Motor neuron (in vitro differentiated cells): ENCODE results near the gene IL1RAP. TPM values are rescaled to one million over a fixed set of nuclear protein-coding genes. Genes with fewer than 3 reads are reported as not detected.
"Not testable (repeated sequence)": the region's sequence is repeated elsewhere in the genome, so short reads cannot be mapped to it uniquely, and the experiment has no call there.

Experiments
- ATAC-seq, 8 experiments: fragments of 200-7000 bp; cut with Tn5 transposase; replicated peaks in 6 of 8; 2 replicates each; pipeline ENCODE4 v1.8.0; 2021; ENCODE audit warnings: mild to moderate bottlenecking in 8 of 8, moderate library complexity in 8 of 8
- H3K27ac ChIP-seq, 2 donors: fragments of 250-450 bp; sonication (Bioruptor Pico); 2 replicates each; pipeline ENCODE4 v1.9.0; 2021; ENCODE audit warnings: antibody characterized with exemption in 2 of 2, mild to moderate bottlenecking in 2 of 2, moderate library complexity in 1 of 2
- H3K4me1 ChIP-seq, 2 donors: fragments of 250-450 bp; sonication (Bioruptor Pico); replicated peaks in 1 of 2; 2 replicates each; pipeline ENCODE4 v1.6.1; 2021; ENCODE audit warnings: antibody characterized with exemption in 2 of 2, mild to moderate bottlenecking in 2 of 2, moderate library complexity in 1 of 2
- H3K4me3 ChIP-seq, 5 donors: fragments of 250-450 bp; sonication (Bioruptor Pico); 2 replicates each; pipeline ENCODE4 v1.9.0; 2021; ENCODE audit warnings: antibody characterized with exemption in 5 of 5, mild to moderate bottlenecking in 5 of 5, moderate library complexity in 4 of 5
- WGBS, 10 experiments: fragments of 450-650 bp; shearing (Covaris generic); methylation state at CpG; one replicate each; pipeline ENCODE4 v1.0.0; 2022; 5-methylcytosine and 5-hydroxymethylcytosine counted together
- in situ Hi-C, 9 experiments: fragments of 400-800 bp; cut with MboI; loops; one replicate each; pipeline ENCODE4 v1.15.0; 2021; ENCODE audit warnings: low sequenced_read_pairs in 9 of 9, low pct_unique_long_range_greater_than_20kb in 2 of 9; ENCODE audit not compliant: unreplicated experiment in 9 of 9
- total RNA-seq, 8 experiments: library from RNA; unstranded; fragments of 300-600 nt; gene quantifications; 2 replicates each; pipeline versions ENCODE4 v1.2.3 to v1.2.4, GENCODE V29; 2022

Gene IL1RAP, protein sequence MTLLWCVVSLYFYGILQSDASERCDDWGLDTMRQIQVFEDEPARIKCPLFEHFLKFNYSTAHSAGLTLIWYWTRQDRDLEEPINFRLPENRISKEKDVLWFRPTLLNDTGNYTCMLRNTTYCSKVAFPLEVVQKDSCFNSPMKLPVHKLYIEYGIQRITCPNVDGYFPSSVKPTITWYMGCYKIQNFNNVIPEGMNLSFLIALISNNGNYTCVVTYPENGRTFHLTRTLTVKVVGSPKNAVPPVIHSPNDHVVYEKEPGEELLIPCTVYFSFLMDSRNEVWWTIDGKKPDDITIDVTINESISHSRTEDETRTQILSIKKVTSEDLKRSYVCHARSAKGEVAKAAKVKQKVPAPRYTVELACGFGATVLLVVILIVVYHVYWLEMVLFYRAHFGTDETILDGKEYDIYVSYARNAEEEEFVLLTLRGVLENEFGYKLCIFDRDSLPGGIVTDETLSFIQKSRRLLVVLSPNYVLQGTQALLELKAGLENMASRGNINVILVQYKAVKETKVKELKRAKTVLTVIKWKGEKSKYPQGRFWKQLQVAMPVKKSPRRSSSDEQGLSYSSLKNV
- 10 to 100 TPM in 1 of 8 experiments, 1 to 10 TPM in 7; 1.9 to 31.3 (median 4.1) TPM for total RNA-seq

DNA sequence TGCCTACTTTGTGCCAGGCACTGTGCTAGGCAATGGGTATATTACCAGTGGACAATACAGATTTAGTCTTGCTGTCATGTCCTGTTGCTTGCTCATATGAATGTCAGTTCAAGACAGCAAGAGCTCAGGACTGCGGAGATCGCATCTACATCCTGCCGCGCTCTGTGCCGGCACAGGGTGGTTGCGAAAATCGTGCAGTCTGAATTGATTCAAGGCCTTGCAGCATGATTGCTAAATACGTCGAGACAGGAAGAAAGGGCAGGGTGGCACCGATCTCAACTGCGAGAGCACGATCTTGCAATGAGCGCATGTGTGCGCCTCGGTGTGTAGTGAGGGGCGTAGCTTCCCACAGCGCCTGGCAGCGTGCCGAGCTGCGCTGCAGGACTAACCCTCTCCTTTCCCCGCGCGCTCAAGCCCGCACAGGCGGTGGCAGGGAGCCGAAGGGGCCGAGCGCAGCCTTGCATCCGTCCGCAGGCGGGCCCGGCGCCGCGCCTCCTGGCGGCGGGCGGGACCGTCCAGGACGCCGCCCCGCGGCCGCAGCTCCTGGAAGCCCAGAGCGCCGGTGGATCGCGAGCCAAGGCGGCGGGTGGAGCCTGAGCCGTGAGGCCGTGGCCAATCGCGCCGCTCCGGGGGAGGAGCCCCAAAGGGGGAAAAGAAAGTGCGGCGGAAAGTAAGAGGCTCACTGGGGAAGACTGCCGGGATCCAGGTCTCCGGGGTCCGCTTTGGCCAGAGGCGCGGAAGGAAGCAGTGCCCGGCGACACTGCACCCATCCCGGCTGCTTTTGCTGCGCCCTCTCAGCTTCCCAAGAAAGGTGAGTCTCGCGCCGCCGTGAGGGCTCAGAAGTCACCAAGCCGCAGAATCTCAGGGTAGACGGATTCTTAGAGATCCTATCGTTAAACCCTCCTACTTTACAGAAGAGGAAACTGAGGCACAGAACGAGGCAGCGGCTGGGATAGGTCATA lies at the start of gene IL1RAP:
Gene IL1RAP (plus strand): TSS at position 677 of the 962 bp plus-strand sequence. CDS start 50,205 bp downstream, outside the sequence.
- ATAC-seq = peak; percentile 86 to 97 (median 94)
- Histone ChIP-seq H3K27ac (peak within 1 kb of the TSS in 1 of 2 donors; percentile 51), H3K4me3 (peak within 1 kb of the TSS; percentile 43 to 59 (median 57)), H3K4me1 (peaks cover 0 to 3% of the 10 kb centered on the region in 2 donors)
- WGBS, 10 experiments = 0 to 10% (median 3%) methylated on average over 2 to 16 of the region's 76 CpGs; no CpG with 5 or more reads in 3 of the 10 experiments
- in situ Hi-C loops = loop anchor here in 1 of 9 experiments (25.0 kb wide), 1 partner anchor 174 kb away; no protein-coding TSS in a partner anchor

DNA sequence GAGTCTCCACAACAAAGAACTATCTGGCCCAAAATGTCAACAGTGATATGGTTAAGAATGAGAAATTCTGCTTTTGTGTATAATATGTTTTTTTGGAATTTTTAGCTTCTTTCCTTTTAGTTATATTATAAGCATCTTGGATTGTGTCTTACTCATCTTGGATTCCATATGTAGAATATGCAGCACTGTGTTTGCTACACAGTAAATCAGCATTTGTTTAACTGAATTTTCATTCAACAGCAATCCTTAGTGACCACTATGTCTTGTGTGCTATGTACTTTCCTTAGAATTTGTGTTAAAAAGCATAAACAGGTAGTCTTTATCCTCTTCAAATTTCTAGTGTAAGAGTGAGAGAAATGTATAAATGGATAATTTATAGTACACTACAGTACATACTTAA lies 46.0 kb upstream of the IL1RAP start:
- ATAC-seq = peak in 2 of 8 experiments; percentile 72 to 74
- Histone ChIP-seq H3K27ac (no peak overlapping the region), H3K4me1 (no peaks in the 10 kb centered on the region), H3K4me3 (no peak overlapping the region)
- in situ Hi-C loops = no loop called here

DNA sequence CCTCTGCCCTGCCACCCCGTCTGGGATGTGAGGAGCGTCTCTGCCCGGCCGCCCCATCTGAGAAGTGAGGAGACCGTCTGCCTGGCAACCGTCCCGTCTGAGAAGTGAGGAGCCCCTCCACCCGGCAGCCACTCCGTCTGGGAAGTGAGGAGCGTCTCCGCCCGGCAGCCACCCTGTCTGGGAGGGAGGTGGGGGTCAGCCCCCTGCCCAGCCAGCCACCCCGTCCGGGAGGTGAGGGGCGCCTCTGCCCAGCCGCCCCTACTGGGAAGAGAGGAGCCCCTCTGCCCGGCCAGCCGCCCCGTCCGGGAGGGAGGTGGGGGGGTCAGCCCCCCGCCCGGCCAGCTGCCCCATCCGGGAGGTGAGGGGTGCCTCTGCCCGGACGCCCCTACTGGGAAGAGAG lies 40.6 kb upstream of the IL1RAP start:
- WGBS, 10 experiments = no CpG with 5 or more reads among the region's 25 CpGs
- ATAC-seq, in situ Hi-C loops, H3K4me3 ChIP-seq, H3K4me1 ChIP-seq, H3K27ac ChIP-seq: not testable (repeated sequence)

DNA sequence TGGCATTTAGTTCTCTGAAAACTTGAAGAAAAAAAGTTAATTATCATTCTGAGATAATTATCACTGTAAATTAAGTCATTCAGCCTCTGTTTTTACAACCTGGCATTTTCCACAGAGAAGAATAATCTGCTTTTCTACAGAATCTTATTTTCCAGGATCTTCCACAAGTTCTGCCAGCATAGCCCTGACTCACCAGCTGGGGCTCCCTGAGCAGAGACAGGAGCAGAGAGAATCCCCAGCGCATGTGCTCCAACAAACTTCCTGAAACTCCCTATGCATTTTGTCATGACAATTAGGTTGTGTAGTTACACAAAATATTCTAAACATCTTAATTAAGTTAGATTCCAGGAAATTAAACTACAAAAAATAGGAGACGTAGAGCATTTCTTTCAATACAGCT lies 32.1 kb upstream of the IL1RAP start:
- no peak overlapping the region for H3K4me3 ChIP-seq
- no peak for ATAC-seq
- no peak overlapping the region for H3K27ac ChIP-seq
- H3K4me1 ChIP-seq = peaks cover 8 to 18% of the 10 kb centered on the region in 2 donors
- WGBS, 10 experiments = 82 to 100% (median 94%) methylated on average over 1 to 2 of the region's 2 CpGs; no CpG with 5 or more reads in 2 of the 10 experiments
- in situ Hi-C loops = no loop called here

DNA sequence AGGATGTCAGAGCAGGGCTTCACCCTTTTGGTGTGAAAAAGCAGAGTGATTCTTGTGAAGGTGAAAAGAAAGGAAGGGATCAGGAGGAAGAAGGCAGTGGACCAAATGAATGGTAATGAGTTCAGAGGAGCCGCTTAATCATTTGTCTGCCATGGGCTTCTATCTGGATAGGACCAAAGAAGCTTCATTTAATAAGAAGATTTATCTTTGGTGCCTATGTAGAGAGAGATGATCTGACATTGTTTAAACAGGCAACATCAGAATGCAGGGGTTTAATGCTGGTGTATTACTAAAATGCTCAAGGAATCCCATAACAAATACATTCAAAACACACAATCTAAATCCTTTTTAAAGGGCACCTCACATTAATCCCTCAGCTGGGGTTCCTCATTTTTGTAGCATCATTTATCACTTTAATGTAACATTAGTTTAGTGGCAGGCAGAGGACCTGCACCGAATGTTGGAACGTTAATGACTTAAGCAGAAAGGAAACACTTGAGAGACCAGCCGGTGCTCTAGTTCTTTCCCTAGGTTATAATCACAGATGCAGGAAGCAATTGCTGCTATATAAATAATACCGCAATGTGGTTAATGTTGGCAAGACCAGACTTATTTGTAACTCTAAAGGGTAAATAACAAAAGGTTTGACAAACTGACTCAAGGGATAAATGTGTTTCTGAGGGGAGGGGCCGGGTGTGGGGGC lies 27.9 kb upstream of the IL1RAP start:
- peaks cover 8 to 31% of the 10 kb centered on the region in 2 donors for H3K4me1 ChIP-seq
- ATAC-seq = peak in 5 of 8 experiments; percentile 64 to 84 (median 74)

DNA sequence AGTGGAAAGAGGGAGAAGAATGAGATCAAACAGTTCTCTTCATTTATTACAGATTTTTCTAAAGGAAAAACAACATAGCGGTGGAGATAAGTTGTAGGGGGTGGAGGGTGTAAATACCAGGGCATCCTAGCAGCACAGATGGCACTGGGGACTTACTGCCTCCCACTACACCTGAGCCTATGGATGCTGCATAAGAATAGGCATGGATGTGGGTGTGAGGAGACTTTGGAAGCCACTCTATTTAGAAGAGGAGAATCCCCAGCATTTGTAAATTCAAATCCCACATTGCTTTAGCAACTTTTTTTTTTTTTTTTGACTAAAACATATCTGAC lies 27.4 kb upstream of the IL1RAP start:
- Histone ChIP-seq H3K4me3 (no peak overlapping the region), H3K4me1 (peaks cover 8 to 31% of the 10 kb centered on the region in 2 donors), H3K27ac (no peak overlapping the region)
- in situ Hi-C loops = no loop called here
- ATAC-seq = peak in 4 of 8 experiments; percentile 32 to 61 (median 46)
- WGBS, 10 experiments = 0 to 100% (median 0%) methylated on average over 1 of the region's 1 CpG; no CpG with 5 or more reads in 3 of the 10 experiments

More for the DNA sequence above, 27.9 kb upstream of the IL1RAP start:
- WGBS, 10 experiments = 17 to 100% (median 19%) methylated on average over 1 to 5 of the region's 6 CpGs; no CpG with 5 or more reads in 1 of the 10 experiments
- no peak overlapping the region for H3K27ac ChIP-seq
- in situ Hi-C loops = no loop called here
- no peak overlapping the region for H3K4me3 ChIP-seq

DNA sequence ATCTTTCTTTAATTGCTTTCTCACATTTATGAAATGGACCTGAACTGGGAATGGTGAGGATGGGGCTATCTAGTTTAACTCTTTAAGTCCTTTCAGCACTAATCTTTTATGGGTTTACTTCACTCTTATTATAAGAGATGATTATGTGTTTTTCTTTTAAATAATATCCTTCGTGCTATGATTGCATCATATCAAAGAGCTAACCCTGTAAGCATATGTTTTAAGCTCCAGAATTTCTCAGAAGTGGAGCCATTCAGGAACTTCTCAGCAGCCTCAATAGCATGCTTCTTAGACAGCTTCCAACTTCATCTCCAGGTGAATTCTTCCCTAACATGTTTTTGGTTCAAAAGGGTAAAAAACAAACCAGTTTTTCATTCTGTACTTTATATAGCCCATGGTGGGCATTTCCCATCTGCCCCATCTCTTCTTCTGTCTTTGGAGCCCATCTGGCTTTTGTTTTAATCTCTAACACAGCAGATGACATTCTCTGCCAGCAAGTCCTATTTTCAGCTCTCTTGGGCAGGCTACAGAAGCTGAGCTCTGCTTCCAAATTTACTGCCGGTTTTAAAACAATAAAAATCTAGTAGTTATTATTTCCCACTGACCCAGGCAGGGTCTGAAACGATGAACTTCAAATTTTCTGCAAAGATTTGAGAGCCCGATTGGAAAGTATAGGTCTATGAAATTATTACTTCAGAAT lies 26.8 kb upstream of the IL1RAP start:
- Histone ChIP-seq H3K4me3 (no peak overlapping the region), H3K4me1 (peaks cover 8 to 31% of the 10 kb centered on the region in 2 donors), H3K27ac (no peak overlapping the region)
- ATAC-seq = no peak
- 10 to 100% (median 65%) methylated on average over 1 to 4 of the region's 4 CpGs; no CpG with 5 or more reads in 2 of the 10 experiments for WGBS, 10 experiments
- in situ Hi-C loops = no loop called here

DNA sequence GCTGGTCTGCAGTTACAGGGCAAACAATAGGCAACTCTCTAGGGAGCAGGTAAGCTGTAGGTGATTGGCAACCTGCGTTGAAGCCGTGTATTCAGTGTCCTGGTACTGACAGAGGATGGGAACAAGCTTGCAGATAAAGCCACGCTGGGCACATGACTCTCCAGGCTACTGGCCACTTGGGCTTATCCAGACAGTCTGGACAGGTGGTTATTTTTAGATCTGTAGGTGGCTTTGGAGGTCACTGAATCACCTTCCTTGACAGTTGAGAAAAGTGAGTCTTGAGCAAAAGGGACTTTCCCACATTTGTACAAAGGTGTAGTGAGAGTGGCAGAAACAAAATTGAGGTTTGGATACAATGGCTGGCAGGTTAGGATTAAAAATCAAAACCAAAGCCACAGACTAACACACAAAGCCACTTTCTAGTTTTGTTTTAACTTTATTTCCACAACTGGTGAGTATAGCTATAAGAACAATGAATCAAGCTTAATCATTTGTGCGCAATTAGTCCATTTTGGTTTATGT lies 22.3 kb upstream of the IL1RAP start:
- peak in 1 of 8 experiments; percentile 30 for ATAC-seq
- in situ Hi-C loops = no loop called here
- WGBS, 10 experiments = 33 to 100% (median 96%) methylated on average over 1 to 4 of the region's 4 CpGs; no CpG with 5 or more reads in 1 of the 10 experiments

DNA sequence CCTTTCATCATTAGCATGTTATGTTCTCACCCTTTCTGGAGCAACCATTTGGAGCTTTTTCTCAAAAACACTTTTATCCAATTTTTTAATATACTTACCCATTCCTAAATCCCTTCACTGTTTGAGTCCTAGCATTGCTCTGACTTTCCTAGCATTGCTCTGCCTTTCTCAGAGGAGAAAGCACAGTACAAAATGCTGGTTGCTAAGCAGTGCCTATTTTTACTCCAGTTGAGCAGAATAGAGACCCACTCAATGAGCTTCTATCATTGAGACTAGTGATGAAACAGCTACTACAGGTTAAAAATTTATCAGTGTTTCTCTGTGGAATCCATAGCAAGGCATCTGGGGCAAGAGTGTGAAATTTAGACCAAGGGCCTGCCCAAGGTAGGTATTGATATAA lies 21.8 kb upstream of the IL1RAP start:
- H3K4me3 ChIP-seq = no peak overlapping the region
- peak in 1 of 8 experiments; percentile 38 for ATAC-seq
- in situ Hi-C loops = no loop called here
- H3K4me1 ChIP-seq = peaks cover 0 to 12% of the 10 kb centered on the region in 2 donors
- H3K27ac ChIP-seq = no peak overlapping the region

More for the DNA sequence above, 22.3 kb upstream of the IL1RAP start:
- no peak overlapping the region for H3K27ac ChIP-seq
- no peak overlapping the region for H3K4me3 ChIP-seq
- peaks cover 1 to 15% of the 10 kb centered on the region in 2 donors for H3K4me1 ChIP-seq

DNA sequence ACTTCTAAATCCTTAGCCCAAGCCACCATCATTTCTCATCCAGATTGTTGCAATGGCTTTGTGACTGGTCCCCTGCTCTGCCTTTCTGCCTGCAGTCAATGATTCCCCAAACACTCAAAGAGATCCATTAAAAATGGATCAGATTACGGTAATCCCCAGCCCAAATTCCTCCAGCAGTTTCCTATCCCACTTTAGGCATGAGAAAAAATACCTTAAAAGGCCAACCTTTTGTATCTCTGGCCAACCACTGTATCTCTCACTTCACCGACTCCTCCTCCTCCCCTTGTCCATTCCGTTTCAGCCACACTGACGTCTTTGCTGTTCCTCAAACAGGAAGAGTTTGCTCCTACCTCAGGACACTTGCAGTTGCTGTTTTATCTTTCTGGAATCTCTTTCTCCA lies 20.9 kb upstream of the IL1RAP start:
- peaks cover 2 to 13% of the 10 kb centered on the region in 2 donors for H3K4me1 ChIP-seq
- in situ Hi-C loops = no loop called here
- no peak overlapping the region for H3K27ac ChIP-seq
- ATAC-seq = no peak
- WGBS, 10 experiments = 61 to 93% (median 84%) methylated on average over 3 to 4 of the region's 4 CpGs; no CpG with 5 or more reads in 2 of the 10 experiments
- H3K4me3 ChIP-seq = no peak overlapping the region

DNA sequence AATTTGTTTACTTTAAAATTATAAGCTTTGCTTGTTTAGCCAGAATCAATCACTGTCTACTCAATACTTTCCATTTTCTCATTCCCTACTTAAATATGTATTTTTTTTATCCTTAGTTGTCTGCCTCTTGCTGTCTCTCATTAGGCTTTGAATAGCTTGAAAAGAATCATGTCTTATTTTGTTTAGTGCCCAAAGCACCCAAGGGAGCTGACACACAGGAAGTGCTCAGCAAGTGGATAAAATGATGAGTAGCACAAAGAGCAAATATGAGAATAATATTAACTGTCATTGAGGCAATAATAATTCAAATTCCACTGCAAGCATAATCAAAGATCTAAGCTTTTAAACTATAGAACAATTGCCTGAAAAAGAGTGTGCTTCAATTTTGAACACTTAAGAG lies 19.0 kb upstream of the IL1RAP start:
- Histone ChIP-seq H3K4me1 (peaks cover 4 to 19% of the 10 kb centered on the region in 2 donors), H3K27ac (no peak overlapping the region), H3K4me3 (no peak overlapping the region)
- in situ Hi-C loops = no loop called here
- ATAC-seq = no peak

DNA sequence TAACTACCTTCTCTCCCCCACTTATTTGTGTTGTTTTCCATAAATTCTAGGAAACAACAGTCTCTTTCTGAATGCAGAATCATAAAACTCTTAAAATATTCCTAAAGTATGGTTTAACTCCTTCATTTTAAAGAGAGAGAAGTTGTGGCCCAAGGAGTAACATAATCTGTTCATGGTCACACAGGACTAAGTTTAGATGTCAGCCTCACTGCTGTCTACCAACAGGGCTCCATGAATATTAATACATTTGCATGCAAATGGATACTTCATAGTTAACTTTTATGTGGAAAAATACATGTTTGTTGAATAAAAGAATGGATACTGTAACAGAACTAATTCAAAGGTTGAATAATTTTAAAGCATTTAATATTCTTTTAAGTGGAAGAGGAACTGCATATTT lies 18.5 kb upstream of the IL1RAP start:
- Histone ChIP-seq H3K4me3 (no peak overlapping the region), H3K27ac (no peak overlapping the region), H3K4me1 (peaks cover 4 to 19% of the 10 kb centered on the region in 2 donors)
- peak in 1 of 8 experiments; percentile 56 for ATAC-seq
- in situ Hi-C loops = no loop called here
